GM19035 (cell line): Measurements from ENCODE around the gene DTNA.

Experiments used
- ATAC-seq: cut with Tn5 transposase; IDR thresholded peaks from one replicate; pipeline ENCODE4 v1.9.1; 2021; ENCODE audit not compliant: unreplicated experiment

Gene DTNA

GRCh38 chr18:34805103-34805877 is 95.2 kb downstream of the DTNA start:
- no peak for ATAC-seq

- ATAC-seq = no peak
Measured at GRCh38 chr18:34805878-34806351, 95.8 kb downstream of the DTNA start.

- no peak for ATAC-seq
Measured at GRCh38 chr18:34806527-34806926, 96.4 kb downstream of the DTNA start.

- ATAC-seq = no peak
Measured at GRCh38 chr18:34807106-34807796, 97.2 kb downstream of the DTNA start.

GRCh38 chr18:34808389-34808788 is 98.3 kb downstream of the DTNA start:
- no peak for ATAC-seq

- ATAC-seq = no peak
Measured at GRCh38 chr18:34809451-34810072, 99.5 kb downstream of the DTNA start.

- no peak for ATAC-seq
Measured at GRCh38 chr18:34816183-34816582, 106.1 kb downstream of the DTNA start.

- no peak for ATAC-seq
Measured at GRCh38 chr18:34817636-34818035, 107.5 kb downstream of the DTNA start.

GRCh38 chr18:34818064-34818463 is 108.0 kb downstream of the DTNA start:
- ATAC-seq = no peak

GRCh38 chr18:34820360-34821065 is 110.4 kb downstream of the DTNA start:
- ATAC-seq = no peak

- no peak for ATAC-seq
Measured at GRCh38 chr18:34821669-34822210, 111.6 kb downstream of the DTNA start.

GRCh38 chr18:34828093-34828492 is 118.0 kb downstream of the DTNA start:
- no peak for ATAC-seq

- ATAC-seq = no peak
Measured at GRCh38 chr18:34834897-34835296, 124.8 kb downstream of the DTNA start.

GRCh38 chr18:34835466-34835865 is 125.4 kb downstream of the DTNA start:
- no peak for ATAC-seq

- ATAC-seq = no peak
Measured at GRCh38 chr18:34837769-34838272, 127.7 kb downstream of the DTNA start.

GRCh38 chr18:34838669-34839068 is 128.6 kb downstream of the DTNA start:
- no peak for ATAC-seq

GRCh38 chr18:34840256-34840826 is 130.2 kb downstream of the DTNA start:
- no peak for ATAC-seq

GRCh38 chr18:34841891-34842290 is 131.8 kb downstream of the DTNA start:
- ATAC-seq = no peak

- no peak for ATAC-seq
Measured at GRCh38 chr18:34844072-34844471, 134.0 kb downstream of the DTNA start.

GRCh38 chr18:34844732-34845459 is 134.8 kb downstream of the DTNA start:
- no peak for ATAC-seq
